IMR-90 (cell line): Measurements from ENCODE around the gene ARNT2. TPM values are rescaled to one million over a fixed set of nuclear protein-coding genes. Genes with fewer than 3 reads are reported as not detected.

Source experiments
- ATAC-seq: fragments of 200-7000 bp; cut with Tn5 transposase; 2 replicates; pipeline ENCODE4 v1.9.1; 2020; ENCODE audit warnings: low read depth, mild to moderate bottlenecking, moderate library complexity
- BruUV-seq: library from RNA; stranded (reverse); fragments of 400-500 nt; replicated peaks from 2 replicates; lab custom pipeline; 2021; lab: Mats Ljungman, UMichigan
- CTCF ChIA-PET: fragments of 300-600 bp; formaldehyde crosslinking; extraction: SDS; loops from one replicate; lab custom pipeline; 2021; ENCODE audit warnings: antibody characterized with exemption; lab: Yijun Ruan, JAX
- POLR2A ChIA-PET: fragments of 300-600 bp; sonication (Branson Sonifier 250); formaldehyde crosslinking; loops from one replicate; lab custom pipeline; 2022; ENCODE audit warnings: antibody characterized with exemption; ENCODE audit not compliant: unreplicated experiment; lab: Charles Lee
- DNase-seq: peaks from one replicate; pipeline ENCODE4 v3.0.0; 2013
- H2AFZ ChIP-seq: replicated peaks from 2 replicates; pipeline ENCODE3; 2013; ENCODE audit warnings: low read length, mild to moderate bottlenecking; ENCODE audit not compliant: poor library complexity
- H2AK5ac ChIP-seq: 2 replicates; pipeline ENCODE4 v1.6.1; 2013; ENCODE audit warnings: low read depth, low read length, inconsistent platforms
- H2AK9ac ChIP-seq: replicated peaks from 2 replicates; pipeline ENCODE3; 2013; ENCODE audit warnings: mild to moderate bottlenecking, low read depth, low read length, moderate library complexity; ENCODE audit not compliant: poor library complexity
- H2BK120ac ChIP-seq: 2 replicates; pipeline ENCODE4 v1.6.1; 2013; ENCODE audit warnings: low read depth, low read length, inconsistent platforms
- H2BK15ac ChIP-seq: 3 replicates; pipeline ENCODE4 v1.6.1; 2013; ENCODE audit warnings: low read depth, low read length, inconsistent platforms
- H2BK20ac ChIP-seq: 2 replicates; pipeline ENCODE4 v1.6.1; 2013; ENCODE audit warnings: low read depth, mild to moderate bottlenecking, inconsistent platforms, low read length, moderate library complexity
- H2BK5ac ChIP-seq: 2 replicates; pipeline ENCODE4 v1.6.1; 2013; ENCODE audit warnings: mild to moderate bottlenecking, low read depth, low read length, inconsistent platforms; ENCODE audit not compliant: poor library complexity, severe bottlenecking
- H3K14ac ChIP-seq: replicated peaks from 2 replicates; pipeline ENCODE4 v1.6.1; 2013; ENCODE audit warnings: low read depth, low read length, inconsistent platforms
- H3K18ac ChIP-seq: 2 replicates; pipeline ENCODE4 v1.6.1; 2013; ENCODE audit warnings: low read depth, low read length, control low read depth
- H3K23ac ChIP-seq: 2 replicates; pipeline ENCODE4 v1.6.1; 2013; ENCODE audit warnings: low read depth, low read length, inconsistent platforms
- H3K27ac ChIP-seq: 2 replicates; pipeline ENCODE4 v1.5.1; 2013; ENCODE audit warnings: mild to moderate bottlenecking, control low read depth, low read length; ENCODE audit not compliant: insufficient read depth
- H3K27me3 ChIP-seq: 2 replicates; pipeline ENCODE4 v1.6.1; 2013; ENCODE audit warnings: low read length; ENCODE audit not compliant: control insufficient read depth, insufficient read depth
- H3K36me3 ChIP-seq: 2 replicates; pipeline ENCODE4 v1.6.1; 2013; ENCODE audit warnings: low read length, mixed read lengths; ENCODE audit not compliant: control insufficient read depth, insufficient read depth
- H3K4ac ChIP-seq: 2 replicates; pipeline ENCODE4 v1.6.1; 2013; ENCODE audit warnings: low read depth, low read length, inconsistent platforms
- H3K4me1 ChIP-seq: 2 replicates; pipeline ENCODE4 v1.6.1; 2013; ENCODE audit warnings: low read length, mixed read lengths; ENCODE audit not compliant: control insufficient read depth, insufficient read depth
- H3K4me2 ChIP-seq: 2 replicates; pipeline ENCODE4 v1.6.1; 2013; ENCODE audit warnings: low read depth, mild to moderate bottlenecking, control low read depth, low read length, moderate library complexity
- H3K4me3 ChIP-seq: 2 replicates; pipeline ENCODE4 v1.5.1; 2013; ENCODE audit warnings: low read depth, mild to moderate bottlenecking, control low read depth, low read length, moderate library complexity; ENCODE audit not compliant: insufficient read depth
- H3K56ac ChIP-seq: 2 replicates; pipeline ENCODE4 v1.6.1; 2013; ENCODE audit warnings: low read length, inconsistent platforms; ENCODE audit not compliant: insufficient read depth; ENCODE audit errors: extremely low read depth
- H3K79me1 ChIP-seq, 2 experiments: 2 replicates each; pipeline ENCODE4 v1.6.1; 2013; ENCODE audit warnings: low read length in 2 of 2, inconsistent platforms in 1 of 2, low read depth in 1 of 2
- H3K9ac ChIP-seq: 2 replicates; pipeline ENCODE4 v1.6.1; 2013; ENCODE audit warnings: low read depth, low read length, control low read depth
- H3K9me1 ChIP-seq: 2 replicates; pipeline ENCODE4 v1.6.1; 2013; ENCODE audit warnings: low read length, inconsistent platforms; ENCODE audit not compliant: insufficient read depth
- H3K9me3 ChIP-seq: 2 replicates; pipeline ENCODE4 v1.6.1; 2013; ENCODE audit warnings: low read length; ENCODE audit not compliant: control insufficient read depth, insufficient read depth
- H4K20me1 ChIP-seq: 2 replicates; pipeline ENCODE4 v1.6.1; 2013; ENCODE audit warnings: low read length, inconsistent platforms; ENCODE audit not compliant: insufficient read depth
- H4K5ac ChIP-seq: 2 replicates; pipeline ENCODE4 v1.6.1; 2013; ENCODE audit warnings: mild to moderate bottlenecking, low read depth, low read length, control low read depth
- H4K8ac ChIP-seq, 2 experiments: 2 replicates each; pipeline ENCODE4 v1.6.1; 2013; ENCODE audit warnings: low read depth in 2 of 2, low read length in 2 of 2, control low read depth in 1 of 2, inconsistent platforms in 1 of 2
- H4K91ac ChIP-seq: 2 replicates; pipeline ENCODE4 v1.6.1; 2013; ENCODE audit warnings: low read depth, low read length, inconsistent platforms; ENCODE audit not compliant: insufficient read depth
- CEBPB ChIP-seq: IDR thresholded peaks from 2 replicates; pipeline ENCODE4 v1.6.1; 2012; ENCODE audit warnings: low read depth, low read length, improper control_type of control experiment
- FOS ChIP-seq: fragments of 150-350 bp; IDR thresholded peaks from 2 replicates; pipeline ENCODE4 v1.6.1; 2016; ENCODE audit warnings: low read depth, low read length
- WGBS, 2 experiments: methylation state at CpG; one replicate each; pipeline versions ENCODE4 v1.1.5 to v1.1.7; 2013; ENCODE audit warnings: missing lambda C conversion rate in 2 of 2; ENCODE audit not compliant: insufficient read length in 1 of 2; ENCODE audit errors: extremely low coverage in 2 of 2; 5-methylcytosine and 5-hydroxymethylcytosine counted together
- dilution Hi-C: fragments of 300-500 bp; cut with HindIII; formaldehyde crosslinking; loops from one replicate; pipeline ENCODE4 v1.14.3; 2018; ENCODE audit warnings: low sequenced_read_pairs; ENCODE audit not compliant: unreplicated experiment
- in situ Hi-C: fragments of 300-500 bp; cut with MboI; formaldehyde crosslinking; loops from 3 replicates; pipeline ENCODE4 v1.14.3; 2019; ENCODE audit warnings: low sequenced_read_pairs, inconsistent platforms, mixed read lengths
- intact Hi-C: fragments of 100-400 bp; cut with micrococcal nuclease; formaldehyde crosslinking; loops from 2 replicates; pipeline ENCODE4 v1.10.0; 2022
- polyA plus RNA-seq, 3 experiments: library from polyadenylated mRNA; depleted of rRNA; stranded (reverse); fragments of >200 nt; gene quantifications; 2 replicates each; pipeline ENCODE4 v1.2.3, GENCODE V29; 2012; ENCODE audit warnings: low replicate concordance in 1 of 3
- total RNA-seq: library from RNA; depleted of rRNA; stranded (reverse); fragments of >200 nt; gene quantifications from 2 replicates; pipeline ENCODE4 v1.2.3, GENCODE V29; 2012

ARNT2 gene
- total and polyA plus RNA-seq, 2 of the 4 experiments (the other 2 are of a cell fraction): 18.2 to 19.0 TPM

DNA sequence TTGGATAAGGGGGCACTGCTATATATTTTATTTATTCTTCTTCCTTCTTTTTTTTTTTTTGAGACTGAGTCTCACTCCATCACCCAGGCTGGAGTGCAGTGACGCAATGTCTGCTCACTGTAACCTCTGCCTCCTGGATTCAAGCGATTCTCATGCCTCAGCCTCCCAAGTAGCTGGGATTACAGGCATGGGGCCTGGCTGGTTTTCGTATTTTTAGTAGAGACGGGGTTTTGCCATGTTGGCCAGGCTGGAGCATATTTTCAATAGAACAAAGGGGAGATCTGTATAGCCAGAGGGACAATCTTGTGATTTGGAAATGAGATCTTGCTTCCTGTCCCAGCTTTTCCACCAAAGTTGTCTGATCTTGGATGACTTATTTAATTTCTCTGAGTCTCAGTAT lies 157.9 kb downstream of the ARNT2 start:
- no peak overlapping the region for H2AFZ ChIP-seq
- no peak overlapping the region for H3K23ac ChIP-seq
- H3K4ac ChIP-seq: peak overlapping the region; percentile 67; the same call in 1 of the 2 replicates
- no peak overlapping the region for H3K4me3 ChIP-seq
- peaks cover 0 to 4% of the 10 kb centered on the region in 2 experiments; a peak in 2 of 4 replicates for H3K79me1 ChIP-seq
- H3K9ac ChIP-seq: no peak overlapping the region
- ChIA-PET POLR2A (interaction anchor here (0.6 kb wide), 1 partner anchor 217 kb away, joined by 5 read pairs; the partner anchor contains the start of gene CEMIP), CTCF (no interaction called here)
- BruUV-seq: no TSS peak
- peaks cover 37% of the 10 kb centered on the region for H3K36me3 ChIP-seq
- H2AK5ac ChIP-seq: no peak overlapping the region
- no peaks in the 10 kb centered on the region for H4K20me1 ChIP-seq
- no peak overlapping the region for H3K18ac ChIP-seq
- no peak for ATAC-seq
- intact Hi-C loops: no loop called here
- H3K27me3 ChIP-seq: no peaks in the 10 kb centered on the region
- H3K4me1 ChIP-seq: peaks cover 5% of the 10 kb centered on the region
- no peak overlapping the region for H3K56ac ChIP-seq
- H4K8ac ChIP-seq: peak overlapping the region in 1 of 2 experiments; percentile 23; a peak in 1 of 4 replicates
- peaks cover 19% of the 10 kb centered on the region for H3K9me1 ChIP-seq
- H2BK5ac ChIP-seq: no peak overlapping the region
- H2BK15ac ChIP-seq: 0 out of 3 replicates have a peak overlapping the region, but pooled peaks have one; percentile 27
- peak overlapping the region; percentile 57 for H2BK120ac ChIP-seq
- H4K91ac ChIP-seq: peak overlapping the region; percentile 23; the same call in 1 of the 2 replicates
- H4K5ac ChIP-seq: no peak overlapping the region
- no peak overlapping the region for H3K4me2 ChIP-seq
- H2BK20ac ChIP-seq: no peak overlapping the region
- WGBS, 2 experiments: 57% methylated on average over 2 of the region's 4 CpGs; no CpG with 5 or more reads in 1 of the 2 experiments
- no peaks in the 10 kb centered on the region for H3K9me3 ChIP-seq
- dilution Hi-C loops: no loop called here
- H2AK9ac ChIP-seq: no peak overlapping the region
- in situ Hi-C loops: no loop called here
- no peak overlapping the region for H3K27ac ChIP-seq
- DNase-seq: peak; percentile 17
- 0 out of 2 replicates have a peak overlapping the region, but pooled peaks have one; percentile 42 for H3K14ac ChIP-seq
- TF ChIP-seq FOS: no peak
- peak; percentile 53; the same call in 1 of the 2 replicates for TF ChIP-seq CEBPB
